ENCODE measurements around the gene MACO1.

- TF ChIP-seq POLR2AphosphoS5 (IDR thresholded peaks at IDR 0.05; ENCODE audit: low read depth, low read length) (no peak), REST (IDR thresholded peaks at IDR 0.05; ENCODE audit: insufficient read depth in 1 of 2, low read depth in 2 of 2, low read length in 2 of 2) (no peak), SIN3A (IDR thresholded peaks at IDR 0.05; ENCODE audit: borderline replicate concordance, insufficient read depth, low read length) (no peak)
Measured at GRCh38 chr1:25481625-25482024, 50.9 kb downstream of the MACO1 start.

All from PFSK-1 (cell line).